Measurements from ENCODE around the gene SMIM23.

The SMIM23 gene

DNA sequence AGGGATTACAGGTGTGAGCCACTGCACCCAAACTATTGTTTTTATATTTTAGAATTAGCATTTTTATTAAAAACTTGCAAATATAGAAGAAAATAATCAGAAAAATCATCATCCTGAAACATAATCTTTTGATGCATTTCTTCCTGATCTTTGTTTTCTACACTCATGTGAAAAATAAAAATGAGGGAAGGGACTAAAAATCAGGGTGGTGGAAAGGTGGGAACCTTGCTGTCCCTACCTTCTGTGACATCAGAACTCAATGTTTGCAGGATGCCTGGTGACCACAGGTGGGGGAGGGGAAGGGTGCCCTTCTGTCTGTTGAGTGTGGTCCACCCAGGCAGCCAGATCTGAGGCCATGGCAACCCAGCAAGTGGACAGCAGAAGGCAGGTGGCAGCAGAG, at the start of gene SMIM23:
Gene SMIM23 (plus strand): TSS at position 301 of the 400 bp plus-strand sequence. CDS start 55 bp downstream, at position 356.
- no peak for DNase-seq

DNA sequence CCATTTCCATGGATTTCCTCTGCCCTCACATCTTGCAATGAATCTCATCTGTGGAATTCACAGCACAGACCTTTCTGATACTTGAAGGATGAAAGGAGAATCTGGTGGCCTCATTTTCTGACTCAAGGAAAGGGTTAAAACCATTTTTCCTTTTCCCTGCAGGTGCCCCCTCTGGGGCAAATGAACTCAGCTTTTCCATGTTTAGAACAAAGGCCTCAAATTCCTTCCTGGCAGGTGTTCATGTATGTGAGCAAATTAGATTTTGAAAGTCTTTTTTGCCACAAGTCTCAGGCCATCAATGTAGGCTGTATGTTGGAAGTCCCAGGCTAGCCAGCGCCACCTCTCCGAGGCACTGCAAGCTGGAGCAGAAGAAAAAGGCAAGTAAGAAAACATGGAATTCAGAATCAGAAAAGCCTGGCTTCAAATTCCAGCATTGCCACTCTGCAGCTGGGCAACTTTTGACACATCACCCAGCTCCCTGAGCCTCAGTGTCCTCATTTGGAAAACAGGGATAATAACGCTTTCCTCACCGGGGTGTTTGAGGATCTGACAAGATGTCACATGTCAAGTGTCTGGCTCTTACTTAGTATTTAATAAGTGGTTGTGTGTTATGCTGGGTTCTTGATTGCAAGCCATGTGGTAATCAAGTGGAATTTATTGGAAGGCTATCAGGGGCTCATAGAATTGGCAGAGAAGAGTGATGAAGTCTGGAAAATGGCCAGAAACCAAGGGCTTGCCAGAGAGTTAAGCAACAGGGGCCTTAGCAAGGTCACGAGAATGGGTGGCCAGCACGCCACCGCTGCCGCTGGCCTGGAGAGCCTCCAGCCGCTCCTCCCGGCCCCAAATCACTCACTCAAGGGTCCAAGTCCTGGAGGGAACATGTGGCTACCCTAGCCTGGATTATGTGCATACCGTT, 48.4 kb upstream of the SMIM23 start:
- DNase-seq = no peak

DNA sequence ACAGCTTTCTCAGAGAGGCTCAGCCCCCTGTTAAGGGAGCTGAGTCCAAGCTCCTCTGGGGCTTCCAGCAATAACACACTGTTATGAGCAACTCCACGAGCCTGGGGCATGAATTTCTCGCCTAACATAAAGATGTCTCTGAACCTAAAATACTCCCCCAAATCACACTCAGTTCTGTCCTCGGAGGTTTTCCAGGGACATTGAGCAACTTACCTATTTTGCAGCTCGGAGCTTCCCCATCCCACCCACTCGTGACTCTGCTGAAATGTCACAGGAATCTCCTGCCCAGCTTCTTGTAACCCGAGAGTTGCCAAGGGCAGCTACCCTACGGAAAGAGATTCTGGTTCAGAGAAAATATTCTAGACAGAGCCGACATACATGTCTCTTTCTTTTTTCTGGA, 47.1 kb upstream of the SMIM23 start:
- DNase-seq = no peak

DNA sequence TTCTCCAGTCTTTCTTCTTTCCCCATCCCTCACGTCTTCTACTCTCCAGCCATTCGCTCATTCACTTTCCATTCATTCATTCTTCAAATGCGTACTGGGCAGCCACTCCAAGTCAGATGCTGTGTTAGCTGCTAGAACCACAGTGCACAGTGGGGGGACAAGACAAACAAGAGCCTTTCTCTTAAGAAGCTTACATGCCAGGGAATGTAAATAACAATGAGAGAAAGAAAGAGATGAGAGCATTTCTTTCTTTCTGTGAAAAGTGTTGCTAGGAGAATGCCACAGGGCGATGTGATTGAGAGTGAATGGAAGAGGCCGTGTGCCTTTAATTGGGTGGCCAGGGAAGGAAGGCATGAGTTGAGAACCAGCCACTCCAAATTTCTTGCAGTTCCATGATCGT, 46.3 kb upstream of the SMIM23 start:
- no peak for DNase-seq

DNA sequence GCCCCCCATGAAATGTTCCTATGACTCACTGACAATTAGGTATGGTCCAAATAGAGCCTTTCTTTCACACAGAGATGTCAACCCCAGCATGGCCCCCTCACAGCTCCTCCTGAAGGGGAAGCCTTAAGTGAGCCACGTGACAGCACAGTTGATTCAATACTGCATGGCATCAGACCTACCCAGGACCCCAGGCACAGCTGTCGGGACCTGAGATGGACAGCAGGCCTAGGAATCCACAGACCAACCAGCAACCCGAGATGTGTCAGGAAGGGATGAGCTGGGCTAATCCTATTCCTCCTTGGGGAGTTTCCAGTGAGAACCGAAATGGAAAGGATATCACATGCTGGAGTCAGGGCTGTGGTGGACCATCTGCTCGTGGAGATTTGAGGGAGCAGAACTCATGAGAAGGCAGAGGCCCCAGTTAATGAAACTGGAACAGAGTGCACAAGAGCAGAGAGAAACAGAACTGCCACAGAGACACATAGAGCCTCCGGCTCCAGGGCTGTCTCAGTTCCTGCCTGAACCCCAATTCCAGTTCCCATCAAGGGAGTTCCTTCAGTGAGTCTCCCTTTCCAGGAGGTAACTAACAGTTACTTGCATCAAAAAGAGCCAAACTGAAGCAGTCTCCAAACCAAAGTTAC, 42.1 kb upstream of the SMIM23 start:
- DNase-seq = no peak

DNA sequence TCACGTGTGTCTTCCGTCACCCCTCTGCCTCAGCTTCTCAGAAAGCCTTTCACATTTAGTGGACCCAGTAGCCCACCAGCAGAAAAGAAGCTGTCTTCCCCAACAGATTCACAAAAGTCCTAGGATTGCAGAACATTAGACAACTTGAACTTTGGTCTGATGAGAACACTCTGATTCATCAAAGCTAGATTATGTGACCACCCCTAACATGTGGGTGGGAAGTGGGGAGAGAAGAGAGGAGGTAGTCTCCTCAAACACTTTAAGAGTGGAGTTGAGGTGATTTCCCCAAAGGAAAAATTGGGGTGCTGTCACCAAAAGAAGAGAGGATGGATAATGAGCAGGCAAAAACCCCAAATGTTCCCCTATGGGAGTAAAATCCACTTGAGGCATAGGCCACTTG, 41.4 kb upstream of the SMIM23 start:
- DNase-seq = no peak

DNA sequence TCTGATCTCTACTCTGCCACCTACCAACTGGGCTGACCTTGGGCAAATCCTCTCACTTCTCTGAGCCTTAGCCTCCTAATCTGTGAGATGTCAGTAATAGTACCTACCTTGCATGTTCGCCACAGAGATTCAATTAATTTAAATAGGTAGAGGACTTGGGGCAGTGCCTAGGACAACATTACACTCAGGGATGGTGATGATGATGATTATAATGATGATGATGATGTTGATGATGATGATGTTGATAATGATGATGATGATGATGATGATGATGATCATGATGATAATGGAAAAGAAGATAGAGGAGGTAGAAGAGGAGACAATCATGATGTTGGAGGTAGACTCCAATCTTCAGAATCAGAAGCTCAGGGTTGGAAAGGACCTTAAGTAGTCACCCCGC, 40.7 kb upstream of the SMIM23 start:
- DNase-seq = no peak

DNA sequence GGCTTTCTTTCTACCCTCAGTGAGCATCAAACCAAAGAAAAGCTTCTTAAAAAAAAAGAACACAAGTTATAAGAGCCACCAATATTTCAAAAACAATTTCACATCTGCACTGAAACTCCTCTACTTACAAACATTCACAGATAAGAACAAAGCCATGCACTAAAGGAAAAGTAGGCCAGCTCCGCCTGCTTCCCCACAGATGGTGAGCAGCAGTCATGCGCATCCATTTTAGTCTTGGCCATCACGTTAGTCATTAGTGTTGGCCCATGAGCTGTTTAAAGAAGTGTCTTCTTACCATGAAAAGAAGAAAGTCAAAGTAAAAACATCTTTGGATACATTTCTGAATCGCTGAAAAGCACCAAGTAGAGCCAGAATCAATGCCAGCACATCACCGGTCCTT, 40.0 kb upstream of the SMIM23 start:
- no peak for DNase-seq

DNA sequence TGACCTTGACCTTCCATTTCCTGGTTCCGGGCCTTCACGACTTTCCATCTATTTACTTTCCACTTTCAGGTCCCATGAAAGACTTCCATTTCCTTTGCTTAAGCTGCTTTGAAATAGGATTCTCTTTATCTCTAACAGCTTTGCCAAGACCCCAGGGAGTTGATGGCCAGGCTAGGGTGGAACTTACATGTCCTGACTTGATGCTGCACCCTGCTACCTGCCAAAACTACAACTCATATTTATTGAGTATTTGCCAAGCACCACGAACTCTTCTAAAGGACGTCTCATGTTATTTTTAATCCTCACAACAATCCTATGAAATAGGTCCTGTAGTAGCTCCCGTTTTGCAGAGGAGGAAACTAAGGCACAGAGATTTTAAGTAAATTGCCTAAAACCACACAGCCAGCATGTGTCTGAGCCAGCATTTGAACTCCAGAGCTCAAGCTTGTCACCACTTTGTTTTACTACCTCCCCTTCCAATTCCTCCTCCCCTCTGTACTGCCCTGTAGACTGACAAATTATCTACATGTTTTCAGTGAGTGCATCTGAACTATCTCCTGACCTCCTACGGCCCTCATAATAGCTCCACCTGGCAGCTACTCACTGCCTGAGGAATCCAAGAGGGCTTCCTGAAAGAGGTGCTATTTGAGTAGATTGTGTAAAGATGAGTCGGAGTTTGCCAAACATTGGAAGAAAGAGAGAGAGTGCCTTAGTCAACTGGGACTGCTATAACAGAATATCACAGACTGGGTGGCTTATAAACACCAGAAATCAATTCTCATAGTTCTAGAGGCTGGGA, 38.4 kb upstream of the SMIM23 start:
- DNase-seq = no peak

DNA sequence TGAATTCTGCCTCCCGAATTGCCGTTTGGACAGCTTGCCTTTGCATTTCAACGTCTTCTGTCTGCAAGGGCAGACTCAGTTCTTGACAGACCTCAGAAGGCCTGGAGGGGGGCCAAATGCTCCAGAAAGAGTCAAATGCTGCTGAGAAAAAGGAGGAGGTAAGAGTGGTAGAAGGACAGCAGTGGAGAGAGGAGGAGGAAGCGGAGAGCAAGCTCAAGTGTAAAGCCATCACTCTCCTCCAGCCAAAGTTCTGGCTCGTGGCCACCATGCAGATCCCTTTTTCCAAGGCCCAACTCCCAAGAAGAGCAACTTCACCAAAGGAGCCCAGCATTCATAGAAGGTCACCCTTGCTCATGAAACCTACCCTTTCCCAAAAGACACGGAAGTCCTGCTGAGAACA, 36.9 kb upstream of the SMIM23 start:
- DNase-seq = no peak

DNA sequence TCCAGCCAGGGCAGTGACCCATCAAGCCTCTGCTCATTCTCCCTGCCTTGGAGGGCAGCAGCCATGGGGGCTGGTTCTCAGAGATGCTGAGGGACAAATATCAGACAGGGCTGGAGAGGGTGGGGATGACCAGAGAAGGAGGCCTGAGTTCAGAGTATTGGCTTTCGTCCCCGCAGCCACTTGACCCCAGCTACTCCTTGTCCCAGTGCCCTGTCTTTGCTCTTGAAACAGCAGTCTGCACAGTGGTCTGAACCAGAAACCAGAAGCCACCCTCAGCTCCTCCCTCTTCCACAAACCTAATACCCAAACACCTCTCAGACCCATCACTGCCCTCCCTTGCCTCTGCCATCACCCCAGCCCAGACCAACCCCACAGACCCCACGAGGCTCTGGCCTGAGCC, 36.3 kb upstream of the SMIM23 start:
- DNase-seq = no peak

DNA sequence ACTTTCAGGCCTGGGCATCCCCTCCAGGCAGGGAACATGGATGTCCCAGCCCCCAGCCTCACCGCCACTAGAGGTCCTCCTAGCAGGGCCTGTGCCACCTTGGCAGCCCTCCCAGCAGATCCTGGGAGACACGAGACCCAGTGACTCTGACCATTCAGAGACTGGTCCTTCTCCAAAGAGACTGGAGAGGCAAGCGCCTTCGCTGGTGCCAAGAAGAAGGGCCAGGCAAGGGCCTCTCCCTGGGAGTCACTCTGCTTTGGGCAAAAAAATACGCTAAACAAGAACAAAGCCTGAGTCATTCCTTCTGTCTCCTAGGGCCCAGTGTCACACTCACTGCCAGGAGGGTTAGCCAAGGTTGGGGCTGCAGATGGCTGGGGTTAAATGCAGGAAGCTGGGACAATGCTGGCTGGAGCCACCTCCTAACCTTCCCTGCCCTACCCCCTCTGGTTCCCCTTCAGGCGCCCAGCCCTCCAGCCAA, 35.3 kb upstream of the SMIM23 start:
- peak in 11 of 56 donors; percentile 2 to 53 (median 9) for DNase-seq

DNA sequence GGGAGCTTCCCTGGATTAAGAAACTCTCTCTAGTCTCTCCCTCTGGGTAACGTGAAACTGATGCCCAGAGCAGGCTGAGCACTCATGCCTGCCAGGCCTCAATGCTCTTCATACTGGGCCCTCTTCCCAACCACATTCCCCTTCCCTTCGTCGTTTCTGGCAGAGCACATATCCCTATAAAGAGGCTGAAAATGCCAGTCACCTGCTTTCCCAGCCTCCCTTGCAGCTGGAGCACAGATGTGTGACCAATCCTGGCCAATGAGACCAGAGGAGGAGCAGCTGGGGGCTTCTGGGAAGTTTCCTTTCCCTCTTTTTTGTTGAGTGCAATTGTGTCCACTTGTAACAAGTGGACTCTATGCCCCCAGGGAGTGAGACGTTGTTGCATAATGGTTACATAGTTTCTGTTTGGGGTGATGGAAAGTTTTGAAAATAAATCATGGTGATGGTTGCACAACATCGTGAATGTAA, 30.2 kb upstream of the SMIM23 start:
- DNase-seq = no peak

DNA sequence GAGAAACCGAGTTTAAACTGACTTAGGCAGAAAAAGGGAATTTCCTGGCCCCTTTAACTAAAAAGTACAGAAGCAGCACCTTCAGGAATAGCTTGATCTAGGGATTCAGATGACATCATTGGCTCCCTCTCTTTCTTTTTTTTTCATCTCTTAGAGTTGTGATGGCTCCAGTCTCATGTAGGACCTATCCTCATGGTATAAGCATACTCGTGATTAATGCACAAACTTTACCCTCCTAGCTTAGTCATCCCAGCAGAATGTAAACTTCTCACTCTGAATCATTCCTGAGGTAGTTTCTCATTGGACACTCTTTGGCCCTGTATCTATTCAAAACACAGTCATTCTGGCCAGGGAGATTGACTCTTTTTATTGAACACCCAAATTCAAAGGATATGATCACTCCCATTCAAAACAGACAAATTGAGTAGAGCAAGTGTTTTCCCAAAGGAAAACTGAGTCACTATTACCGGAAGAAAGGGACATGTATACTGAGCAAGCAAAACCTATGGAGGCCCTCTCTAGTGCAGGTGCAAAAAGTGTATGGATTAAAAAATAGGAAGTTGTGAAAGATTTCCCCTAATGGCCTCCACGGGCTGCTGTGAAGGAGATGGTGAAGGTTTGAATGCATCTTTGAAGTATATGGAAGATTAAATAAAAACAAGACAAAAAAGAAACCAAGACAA, 27.6 kb upstream of the SMIM23 start:
- no peak for DNase-seq

DNA sequence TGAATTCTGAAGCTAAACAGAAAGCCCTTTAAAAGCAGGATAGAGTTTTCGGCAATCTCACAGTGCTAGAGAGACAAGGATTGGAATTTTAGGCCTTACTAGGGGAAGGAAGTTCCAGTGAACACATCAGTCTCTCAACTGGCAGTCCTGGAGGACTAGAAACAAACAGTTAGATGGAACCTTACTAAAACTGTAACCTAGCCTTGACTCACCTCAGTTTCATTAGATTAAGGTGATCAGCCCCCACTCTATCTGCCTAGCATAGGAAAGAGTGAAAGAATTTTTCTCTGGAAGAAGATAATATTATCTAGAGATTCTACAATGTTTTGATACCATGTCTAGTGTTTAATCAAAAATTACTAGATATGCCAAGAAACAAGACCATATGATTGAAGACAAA, 25.8 kb upstream of the SMIM23 start:
- no peak for DNase-seq

DNA sequence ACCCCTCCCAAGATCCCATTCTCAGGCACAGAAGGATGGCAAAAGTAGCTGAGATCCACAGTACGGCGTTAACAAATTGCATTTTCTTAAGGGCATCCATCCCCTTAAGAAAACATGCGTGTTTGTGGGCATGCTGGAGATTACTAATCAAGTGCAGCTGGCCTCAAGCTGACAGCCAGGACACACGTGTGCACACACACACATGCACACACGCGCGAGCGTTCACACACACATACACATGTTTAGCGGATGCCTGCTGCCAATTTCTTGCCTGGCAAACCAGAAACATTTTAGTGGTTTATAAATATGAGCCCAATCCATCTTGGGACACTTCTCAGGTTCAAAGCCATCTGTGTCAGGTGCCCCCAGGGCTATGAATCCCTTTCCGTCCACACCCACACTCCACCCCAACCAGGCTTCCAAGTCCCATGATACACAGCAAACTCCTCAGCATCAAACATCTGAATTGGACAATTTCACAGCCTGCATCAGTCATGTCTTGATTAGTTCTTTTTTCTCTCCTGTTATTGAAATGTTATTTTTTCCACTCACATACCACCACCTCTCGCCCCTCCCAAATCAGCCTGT, 23.5 kb upstream of the SMIM23 start:
- no peak for DNase-seq

DNA sequence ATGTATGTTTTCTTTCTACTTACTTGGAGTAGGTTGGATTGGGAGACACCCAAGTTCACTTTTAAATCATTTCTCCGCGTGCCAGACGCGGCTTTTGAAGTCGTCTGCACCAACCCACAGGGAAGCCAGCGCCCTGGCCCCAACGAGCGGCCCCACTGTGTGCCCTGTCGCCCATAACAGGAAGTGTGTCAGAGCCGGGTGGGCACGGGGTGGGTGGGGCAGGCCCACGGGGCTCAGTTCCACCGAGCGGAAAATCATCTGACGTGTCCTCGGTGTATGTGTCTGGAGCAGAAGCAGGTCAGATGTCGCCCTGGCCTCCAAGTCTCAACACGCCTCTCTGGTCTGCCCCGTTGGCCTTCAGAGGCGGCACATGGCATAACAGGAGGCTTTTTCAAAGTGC, 22.7 kb upstream of the SMIM23 start:
- no peak for DNase-seq

DNA sequence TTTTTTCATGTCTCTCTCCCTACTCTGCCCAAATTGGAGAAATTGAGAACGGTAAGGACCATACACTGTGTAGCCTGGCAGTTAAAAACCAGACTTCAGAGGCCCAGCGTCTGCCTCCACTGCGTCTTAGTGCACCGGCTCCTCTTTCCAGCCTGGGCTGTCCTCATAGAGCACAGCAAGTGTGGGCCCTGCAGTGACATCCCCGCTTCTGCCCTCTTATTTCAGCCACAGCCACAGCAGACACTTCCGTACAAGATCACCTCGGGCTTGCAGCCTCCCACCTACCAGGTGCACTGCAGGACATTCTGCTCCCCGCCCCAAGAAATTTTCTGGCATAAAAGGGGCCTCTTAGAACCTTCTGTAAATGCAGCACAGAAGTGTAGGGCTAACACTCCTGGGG, 21.4 kb upstream of the SMIM23 start:
- DNase-seq = no peak

DNA sequence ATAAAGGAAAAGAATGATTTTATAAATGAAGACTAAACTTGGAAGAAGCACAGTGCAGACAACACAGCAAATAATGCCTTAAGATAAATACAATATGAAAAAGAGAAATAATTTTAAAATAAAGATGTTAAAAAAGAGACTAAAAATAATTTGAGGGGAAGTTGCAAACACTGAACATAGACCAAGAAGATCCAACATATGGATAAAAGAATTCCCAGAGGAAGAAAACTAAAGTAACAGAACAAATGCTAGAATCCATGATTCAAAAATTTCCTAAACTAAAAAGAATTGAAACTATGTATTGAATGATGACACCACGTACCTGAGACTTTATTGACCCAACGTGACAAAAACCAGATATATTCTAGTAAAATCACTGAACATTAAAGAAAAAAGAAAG, 18.7 kb upstream of the SMIM23 start:
- no peak for DNase-seq

DNA sequence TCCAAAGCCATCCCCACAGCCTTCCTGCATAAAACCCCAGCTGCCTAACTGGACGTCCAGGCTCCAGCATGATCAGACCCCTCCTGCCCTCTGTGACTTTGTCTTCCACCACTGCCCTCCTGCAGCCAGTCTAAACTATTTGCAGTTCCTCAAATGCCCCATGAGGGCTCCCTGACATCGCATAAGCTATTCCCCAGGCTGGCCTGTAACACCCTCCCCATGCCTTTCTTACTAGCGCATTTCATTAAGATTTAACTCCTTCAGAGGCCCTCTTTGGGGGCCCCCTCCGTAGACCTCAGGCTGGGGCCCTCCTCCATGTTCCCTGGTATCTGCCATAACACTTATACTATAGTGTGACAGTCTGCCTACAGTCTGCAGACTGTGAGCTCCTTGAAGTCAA, 15.5 kb upstream of the SMIM23 start:
- DNase-seq = no peak

DNA sequence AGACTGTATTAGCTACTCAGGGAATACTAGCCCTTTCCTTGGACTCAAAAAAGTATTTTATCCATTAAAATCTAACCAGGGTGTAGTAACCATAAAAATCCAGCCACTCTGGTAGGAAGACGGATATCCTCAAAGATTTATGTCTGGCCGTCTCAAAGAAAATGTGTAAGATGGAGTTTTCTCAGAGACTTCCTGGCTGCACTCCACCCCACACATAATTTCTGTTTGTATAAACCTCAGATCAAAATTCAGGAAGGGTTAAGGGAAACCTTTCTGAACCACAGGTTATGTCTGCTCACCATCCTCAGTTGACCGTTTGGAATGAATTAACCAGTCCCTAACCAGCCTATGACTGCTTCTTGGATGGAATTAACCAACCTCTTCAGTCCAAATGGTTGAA, 13.8 kb upstream of the SMIM23 start:
- DNase-seq = no peak

Measured in nucleus accumbens (tissue), 56 donors.